Measurements from ENCODE around the gene ZNF274. TPM values are rescaled to one million over a fixed set of nuclear protein-coding genes. Genes with fewer than 3 reads are reported as not detected.

The ZNF274 gene
- total and polyA plus RNA-seq, 9 of the 15 experiments (the other 6 are each of a cell fraction or from before 2014, with no cell fraction given) = 5.2 to 37.0 (median 28.1) TPM

GRCh38 chr19:58182577-58182988, 278 bp upstream of the ZNF274 start (continued):
- TF ChIP-seq ZBTB17 (CRISPR knock-in tag; IDR thresholded peaks at IDR 0.05) = no peak
- no peak for TF ChIP-seq NFE2L1 (tag; IDR thresholded peaks at IDR 0.05; ENCODE audit: borderline replicate concordance, low read depth)
- no peak for TF ChIP-seq PHF20 (IDR thresholded peaks at IDR 0.05; ENCODE audit: partially characterized antibody)
- no peak for TF ChIP-seq IRF2 (CRISPR knock-in tag; IDR thresholded peaks at IDR 0.05)
- TF ChIP-seq SMAD4 (CRISPR knock-in tag; conservative IDR thresholded peaks at IDR 0.05) = no peak
- TF ChIP-seq ARID3B (CRISPR knock-in tag; IDR thresholded peaks at IDR 0.05; ENCODE audit: borderline replicate concordance) = no peak
- peak; percentile 44; the same call in 1 of the 2 replicates for TF ChIP-seq TAF7 (tag; IDR thresholded peaks at IDR 0.05)
- TF ChIP-seq NCOA4 (IDR thresholded peaks at IDR 0.05; ENCODE audit: partially characterized antibody) = no peak
- TF ChIP-seq ZBTB40 (IDR thresholded peaks at IDR 0.05) = peak; percentile 89
- no peak for TF ChIP-seq ZBTB40 (CRISPR knock-in tag; IDR thresholded peaks at IDR 0.05)
- 0 out of 2 replicates have a peak, but pooled peaks have one; percentile 51 for TF ChIP-seq LARP7 (IDR thresholded peaks at IDR 0.05)
- TF ChIP-seq FOXK2 (conservative IDR thresholded peaks at IDR 0.05 in 1 of 2, IDR thresholded peaks at IDR 0.05 in 1 of 2; ENCODE audit: low read depth in 2 of 2) = 0 out of 4 replicates have a peak, but pooled peaks of 1 of the 2 experiments have one; percentile 18
- TF ChIP-seq AFF4 (CRISPR knock-in tag; IDR thresholded peaks at IDR 0.05) = no peak
- TF ChIP-seq KDM1A (IDR thresholded peaks at IDR 0.05) = no peak
